Measurements from ENCODE around the gene POU6F1.

Gene POU6F1

GRCh38 chr12:51183816-51184215 lies 34.0 kb downstream of the POU6F1 start:
- DNase-seq (ENCODE audit: insufficient read length, low spot score) (no peak), FAIRE-seq (no peak)
- TF ChIP-seq, protein P1, sequence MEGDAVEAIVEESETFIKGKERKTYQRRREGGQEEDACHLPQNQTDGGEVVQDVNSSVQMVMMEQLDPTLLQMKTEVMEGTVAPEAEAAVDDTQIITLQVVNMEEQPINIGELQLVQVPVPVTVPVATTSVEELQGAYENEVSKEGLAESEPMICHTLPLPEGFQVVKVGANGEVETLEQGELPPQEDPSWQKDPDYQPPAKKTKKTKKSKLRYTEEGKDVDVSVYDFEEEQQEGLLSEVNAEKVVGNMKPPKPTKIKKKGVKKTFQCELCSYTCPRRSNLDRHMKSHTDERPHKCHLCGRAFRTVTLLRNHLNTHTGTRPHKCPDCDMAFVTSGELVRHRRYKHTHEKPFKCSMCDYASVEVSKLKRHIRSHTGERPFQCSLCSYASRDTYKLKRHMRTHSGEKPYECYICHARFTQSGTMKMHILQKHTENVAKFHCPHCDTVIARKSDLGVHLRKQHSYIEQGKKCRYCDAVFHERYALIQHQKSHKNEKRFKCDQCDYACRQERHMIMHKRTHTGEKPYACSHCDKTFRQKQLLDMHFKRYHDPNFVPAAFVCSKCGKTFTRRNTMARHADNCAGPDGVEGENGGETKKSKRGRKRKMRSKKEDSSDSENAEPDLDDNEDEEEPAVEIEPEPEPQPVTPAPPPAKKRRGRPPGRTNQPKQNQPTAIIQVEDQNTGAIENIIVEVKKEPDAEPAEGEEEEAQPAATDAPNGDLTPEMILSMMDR (IDR thresholded peaks at IDR 0.05; ENCODE audit: insufficient read depth, missing control alignments): no peak

DNA sequence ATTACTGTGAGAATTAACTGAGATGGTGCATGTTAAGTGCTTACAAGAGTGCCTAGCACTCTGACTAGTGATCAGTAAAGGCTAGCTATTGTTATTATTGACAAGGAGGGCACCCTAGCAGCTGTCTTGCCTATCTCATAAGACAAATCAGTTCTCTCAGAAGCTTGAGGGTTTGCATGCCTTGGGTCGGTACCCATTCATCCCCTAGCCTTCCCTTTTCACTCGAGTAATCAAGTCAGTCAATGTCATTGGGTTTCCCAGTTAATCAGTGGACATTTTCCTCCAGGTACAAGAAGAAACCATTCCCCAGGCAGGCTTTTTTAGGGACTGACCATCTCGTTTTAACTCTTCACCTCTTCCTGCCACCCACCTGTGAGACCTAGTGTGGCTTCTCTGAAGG lies 34.5 kb downstream of the POU6F1 start:
- TF ChIP-seq, protein P1 (IDR thresholded peaks at IDR 0.05; ENCODE audit: insufficient read depth, missing control alignments): no peak
- no peak for DNase-seq (ENCODE audit: insufficient read length, low spot score)
- no peak for FAIRE-seq

DNA sequence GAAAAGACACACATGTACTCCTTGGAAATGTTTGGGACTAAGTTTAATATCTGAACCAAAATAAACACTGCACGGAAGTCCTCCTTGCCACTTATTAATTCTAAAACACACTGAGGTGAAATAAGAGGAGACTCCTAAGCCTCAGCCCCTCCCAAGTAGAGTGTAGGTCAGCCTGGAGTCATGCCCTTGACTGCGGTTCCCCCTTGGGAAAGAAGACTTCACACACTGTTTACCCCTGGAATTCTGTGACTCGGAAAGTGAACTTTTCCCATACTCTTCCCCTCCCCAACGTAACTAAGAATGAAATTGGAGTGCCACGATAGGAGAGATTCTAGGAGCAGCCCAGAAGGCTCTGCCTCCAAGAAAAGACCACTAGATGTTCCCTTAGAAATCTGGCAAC lies 36.3 kb downstream of the POU6F1 start:
- FAIRE-seq (no peak), DNase-seq (ENCODE audit: insufficient read length, low spot score) (no peak)
- TF ChIP-seq, protein P1 (IDR thresholded peaks at IDR 0.05; ENCODE audit: insufficient read depth, missing control alignments): no peak

DNA sequence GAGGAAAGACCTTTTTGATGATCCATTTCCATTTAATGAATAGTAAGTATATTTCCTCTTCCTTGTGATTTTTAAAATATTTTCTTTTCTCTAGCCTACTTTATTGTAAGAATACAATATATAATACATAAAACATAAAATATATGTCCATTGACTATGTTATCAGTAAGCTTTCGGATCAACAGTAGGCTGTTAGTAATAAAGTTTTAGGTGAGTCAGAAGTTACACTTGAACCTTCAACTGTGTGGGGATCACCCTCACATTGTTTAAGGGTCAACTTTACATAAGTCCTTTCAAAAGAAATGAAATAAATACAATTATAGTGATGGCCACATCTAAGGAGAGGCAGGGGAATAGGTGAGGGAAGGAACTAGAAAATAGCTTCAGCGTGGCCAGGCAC lies 40.0 kb downstream of the POU6F1 start:
- FAIRE-seq: no peak

DNA sequence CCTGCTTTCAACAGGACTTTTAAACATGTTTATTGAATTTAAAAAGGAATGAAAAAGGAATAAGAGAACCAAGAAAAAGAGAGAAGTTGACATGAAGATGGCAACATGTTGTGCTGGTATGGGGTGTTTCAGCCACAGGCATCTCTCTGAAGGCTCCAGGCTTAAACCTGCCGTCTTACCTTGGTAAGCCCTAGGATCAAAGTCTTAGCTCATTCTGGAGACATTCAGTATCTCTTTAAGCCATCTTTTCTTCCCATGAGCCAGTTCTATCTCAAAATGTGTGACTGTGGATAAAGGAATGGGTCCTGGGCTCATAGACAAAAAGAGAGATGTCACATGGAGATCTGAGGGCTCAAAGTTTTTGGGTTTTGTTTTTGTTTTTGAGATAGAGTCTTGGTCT lies 43.4 kb downstream of the POU6F1 start:
- FAIRE-seq (no peak), DNase-seq (ENCODE audit: insufficient read length, low spot score) (no peak)
- TF ChIP-seq, protein P1 (IDR thresholded peaks at IDR 0.05; ENCODE audit: insufficient read depth, missing control alignments): no peak

More for the DNA sequence above, 40.0 kb downstream of the POU6F1 start:
- TF ChIP-seq, protein P1 (IDR thresholded peaks at IDR 0.05; ENCODE audit: insufficient read depth, missing control alignments): no peak
- DNase-seq (ENCODE audit: insufficient read length, low spot score): no peak

DNA sequence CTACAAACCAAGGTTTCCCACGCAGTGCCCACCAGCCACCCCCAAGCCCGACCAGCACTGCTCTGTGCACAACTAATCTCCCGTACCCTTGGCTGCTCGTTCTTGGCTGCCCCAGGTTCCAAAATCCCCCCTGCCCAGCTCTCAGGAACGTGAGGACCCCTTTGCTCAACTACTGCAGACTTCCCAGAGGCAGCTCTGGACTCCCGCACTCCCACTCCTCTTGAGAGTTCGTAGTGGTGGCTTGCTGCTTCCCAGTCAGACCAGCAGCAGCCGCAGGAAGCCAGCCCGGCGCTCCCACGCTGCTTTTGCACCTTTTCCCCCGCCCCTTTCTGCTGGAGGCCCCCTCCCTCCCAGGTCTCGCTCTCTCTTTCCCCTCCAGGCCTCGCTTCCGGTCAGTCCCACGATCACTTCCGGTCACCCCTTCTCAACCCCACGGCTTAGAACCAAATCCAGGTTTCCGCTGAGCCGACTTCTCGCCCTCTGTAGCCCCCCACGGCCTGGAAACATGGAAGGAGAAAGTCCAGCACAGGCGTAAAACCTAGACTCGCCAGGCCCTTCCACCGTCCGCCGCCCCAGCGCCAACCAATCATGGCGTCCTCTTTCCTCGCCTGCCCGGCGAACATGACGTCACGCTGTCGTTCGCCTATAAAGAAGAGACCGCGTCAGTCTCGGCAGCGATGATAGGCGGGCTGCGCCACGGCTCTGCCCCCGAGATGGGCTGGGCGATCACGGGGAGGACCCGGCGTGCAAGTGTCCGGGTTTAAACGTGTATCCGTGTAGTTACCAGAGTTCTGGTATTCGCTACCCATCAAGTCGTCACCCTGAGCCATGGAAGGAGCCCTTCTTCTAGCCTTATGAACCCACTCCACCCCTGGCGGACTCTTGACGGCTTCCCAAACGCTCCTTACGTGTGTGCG lies 45.1 kb downstream of the POU6F1 start, which contains the start of gene TFCP2:
TSS of gene TFCP2 (minus strand) at position 621 of the 917 bp plus-strand sequence. CDS start 713 bp downstream, outside the sequence.
- no peak for FAIRE-seq
- DNase-seq (ENCODE audit: insufficient read length, low spot score): peak; percentile 75

More for the DNA sequence above, 45.1 kb downstream of the POU6F1 start, which contains the start of gene TFCP2:
- TF ChIP-seq, protein P1 (IDR thresholded peaks at IDR 0.05; ENCODE audit: insufficient read depth, missing control alignments): no peak

Measured in D721Med (cell line).